Measurements from ENCODE around the gene COG5.

Gene COG5

DNA sequence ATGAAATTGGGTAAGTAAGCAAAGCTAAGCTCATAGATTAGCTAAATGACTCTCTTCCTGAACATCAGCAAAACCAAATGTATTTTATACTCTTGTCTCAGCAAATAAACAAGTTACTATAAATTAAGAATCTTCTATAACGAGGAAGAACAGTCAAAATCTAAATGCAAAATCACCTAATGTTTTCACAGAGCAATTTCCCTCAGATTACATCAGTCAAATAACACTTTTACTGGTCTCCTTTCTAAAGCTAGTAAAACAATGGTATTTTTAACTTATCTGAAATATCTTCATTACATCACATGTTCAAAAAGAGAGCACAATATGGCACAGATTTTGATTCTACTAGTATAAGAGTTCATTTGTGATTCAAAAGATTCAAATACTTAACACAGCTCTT, 110.3 kb downstream of the COG5 start:
- DNase-seq: no peak

DNA sequence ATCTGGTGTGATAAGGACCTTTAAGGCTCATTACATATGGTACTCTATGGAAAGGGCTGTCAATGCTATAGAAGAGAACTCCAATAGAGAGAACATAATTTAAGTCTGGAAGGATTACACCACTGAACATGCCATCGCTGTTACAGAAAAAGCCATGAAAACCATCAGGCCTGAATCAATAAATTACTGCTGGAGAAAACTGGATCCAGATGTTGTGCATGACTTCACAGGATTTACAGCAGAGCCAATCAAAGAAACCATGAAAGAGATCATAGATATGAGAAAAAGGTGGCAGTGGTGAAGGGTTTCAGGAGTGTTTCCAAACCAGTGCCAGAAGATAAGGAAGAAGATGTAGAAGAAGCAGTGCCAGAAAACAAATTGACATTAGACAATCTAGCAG, 112.8 kb downstream of the COG5 start:
- no peak for DNase-seq

DNA sequence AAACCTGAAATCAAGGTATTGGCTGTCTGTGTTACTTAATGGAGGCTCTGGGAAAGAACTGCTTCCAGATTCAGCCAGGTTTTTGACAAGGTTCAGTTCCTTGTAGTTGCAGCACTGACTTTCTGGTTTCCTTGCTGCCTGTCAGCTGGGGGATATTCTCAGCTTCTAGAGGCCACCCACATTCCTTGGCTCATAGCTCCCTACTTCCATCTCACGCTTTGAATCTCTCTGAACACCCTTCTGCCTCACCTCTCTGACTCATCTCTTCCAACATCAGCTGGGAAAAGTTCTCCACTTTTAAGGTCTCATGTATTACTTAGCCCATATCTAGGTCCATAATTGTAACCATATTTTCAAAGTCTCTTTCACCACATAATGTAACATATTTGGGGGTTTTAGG, 116.7 kb downstream of the COG5 start:
- DNase-seq: no peak

DNA sequence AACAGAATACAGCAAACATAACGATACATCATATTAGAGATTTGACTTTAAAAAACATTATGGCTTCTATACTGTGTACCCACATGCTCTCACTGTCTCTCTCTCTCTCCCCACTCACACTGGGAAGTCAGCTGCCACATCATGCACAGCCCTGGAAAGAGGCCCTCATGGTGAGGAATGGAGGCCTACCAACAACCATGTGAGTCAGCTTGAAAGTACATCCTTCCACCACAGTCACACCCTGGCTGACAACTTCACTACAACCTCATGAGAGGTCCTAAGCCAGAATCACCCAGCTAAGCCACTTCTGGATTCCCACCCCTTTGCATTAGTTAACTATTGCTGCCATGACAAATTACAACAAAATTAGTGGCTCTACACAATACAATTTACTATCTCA, 117.2 kb downstream of the COG5 start:
- no peak for DNase-seq

DNA sequence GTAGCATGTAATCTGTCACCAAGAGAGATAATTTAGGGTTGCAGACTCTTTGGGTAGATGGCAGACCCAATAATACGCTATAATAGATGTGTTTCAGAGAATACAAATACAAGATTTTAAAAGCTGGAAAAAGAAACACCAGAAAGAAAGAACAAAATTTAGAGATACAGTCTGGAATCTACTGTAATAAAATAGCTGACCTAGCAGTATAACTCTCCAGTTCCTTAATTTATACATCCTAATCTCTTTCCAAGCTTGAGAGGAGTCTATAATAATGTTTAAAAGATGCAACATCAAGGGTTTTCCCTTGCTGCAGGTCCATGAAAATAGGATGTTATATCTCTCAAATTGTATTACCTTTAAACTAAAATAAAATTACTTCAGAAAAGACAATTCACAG, 121.0 kb downstream of the COG5 start:
- DNase-seq: no peak

DNA sequence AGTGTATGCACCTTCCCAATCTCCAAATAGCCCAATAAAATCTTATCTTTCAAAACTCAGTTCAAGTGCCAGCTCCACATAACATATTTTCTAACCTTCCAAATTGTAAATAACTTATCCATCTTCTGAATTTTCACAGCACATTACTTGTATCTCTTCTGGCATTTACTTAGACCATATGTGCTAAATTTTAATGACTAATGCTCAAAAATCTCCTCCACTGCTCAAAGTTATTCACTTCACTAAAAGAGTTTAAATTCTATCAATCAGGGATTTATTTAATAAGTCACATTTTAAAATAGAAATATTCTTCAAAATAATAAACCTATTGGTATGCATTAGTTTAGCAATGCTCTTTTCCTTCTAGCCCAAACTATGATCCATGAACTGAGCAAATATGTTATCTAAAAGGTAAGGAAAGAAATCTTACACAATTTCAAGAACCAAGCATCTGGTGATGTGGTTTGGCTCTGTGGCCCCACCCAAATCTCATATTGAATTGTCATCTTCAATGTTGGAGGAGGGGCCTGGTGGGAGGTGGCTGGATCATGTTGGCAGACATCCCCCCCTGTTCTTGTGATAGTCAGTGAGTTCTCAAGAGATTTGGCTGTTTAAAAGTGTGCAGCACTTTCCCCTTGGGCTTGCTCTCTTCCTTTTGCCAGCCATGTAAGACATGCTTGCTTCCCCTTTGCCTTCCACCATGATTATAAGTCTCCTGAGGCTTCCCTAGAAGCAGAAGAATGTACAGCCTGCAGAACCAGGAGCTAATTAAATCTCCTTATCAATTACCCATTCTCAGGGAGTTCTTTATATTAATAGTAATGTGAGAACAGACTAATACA, 121.9 kb downstream of the COG5 start:
- no peak for DNase-seq

DNA sequence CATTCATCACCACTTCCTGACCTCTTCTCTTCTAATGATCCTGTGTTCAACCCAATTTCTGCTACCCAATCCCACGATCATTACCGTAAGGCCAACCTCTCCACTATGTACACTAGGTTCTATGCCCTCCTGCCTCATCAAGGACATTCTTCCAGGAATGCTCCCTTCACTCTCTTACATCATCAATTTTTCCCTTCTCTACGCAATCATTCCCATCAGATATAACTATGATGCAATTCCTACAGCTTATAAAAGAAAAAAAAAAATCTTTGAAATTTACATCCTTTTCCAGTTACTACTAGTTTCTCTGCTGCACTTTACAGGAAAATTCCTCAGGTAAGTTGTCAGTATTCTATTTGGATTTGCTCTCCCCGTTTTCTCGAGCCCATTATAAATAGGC, 124.7 kb downstream of the COG5 start:
- no peak for DNase-seq

DNA sequence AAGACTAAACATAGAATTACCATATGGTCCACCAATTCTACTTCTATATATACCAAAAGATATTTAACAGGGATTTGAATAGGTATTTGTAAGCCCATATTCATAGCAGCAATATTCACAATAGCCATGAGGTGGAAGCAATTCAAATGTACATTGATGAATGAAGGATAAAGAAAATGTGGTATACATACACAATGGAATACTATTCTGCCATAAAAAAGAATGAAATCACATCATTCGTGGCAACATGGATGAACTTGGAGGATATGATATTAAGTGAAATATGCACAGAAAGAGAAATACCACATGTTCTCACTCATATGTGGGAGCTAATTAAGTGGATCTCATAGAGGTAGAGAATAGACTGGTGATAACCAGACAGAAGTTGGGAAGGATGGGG, 128.0 kb downstream of the COG5 start:
- no peak for DNase-seq

DNA sequence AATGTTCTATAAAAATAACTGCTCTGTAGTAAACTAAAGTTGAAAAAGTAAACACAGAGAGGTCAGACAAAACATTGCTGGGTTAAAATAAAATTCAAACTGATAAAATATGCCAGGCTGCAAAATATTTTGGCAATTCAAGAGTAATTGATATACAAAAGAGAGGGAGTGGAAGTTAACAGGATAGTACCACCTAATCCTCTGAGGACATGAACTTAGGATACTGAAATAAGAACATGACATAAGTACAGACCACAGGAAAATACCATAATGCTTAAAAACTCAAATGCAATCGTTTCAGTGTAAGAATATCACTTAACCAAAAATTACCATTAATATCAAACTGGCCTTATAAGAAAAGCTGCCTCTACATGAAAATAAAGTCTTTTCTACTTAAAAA, 131.5 kb downstream of the COG5 start:
- no peak for DNase-seq

DNA sequence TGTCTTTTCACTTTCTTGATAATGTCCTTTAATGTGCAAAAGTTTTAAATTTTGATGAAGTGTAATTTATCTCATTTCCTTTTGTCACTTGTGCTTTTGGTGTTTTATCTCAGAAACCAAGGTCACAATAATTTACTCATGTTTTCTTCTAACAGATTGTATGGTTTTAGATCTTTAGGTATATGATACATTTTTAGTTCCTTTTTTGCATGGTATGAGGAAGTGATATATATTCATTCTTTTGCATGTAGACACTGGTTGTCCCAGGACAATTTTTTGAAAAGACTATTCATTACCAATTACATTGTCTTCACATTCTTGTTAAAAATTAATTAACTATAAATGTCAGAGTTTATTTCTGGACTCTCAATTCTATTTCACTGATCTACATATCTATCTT, 133.7 kb downstream of the COG5 start:
- no peak for DNase-seq

DNA sequence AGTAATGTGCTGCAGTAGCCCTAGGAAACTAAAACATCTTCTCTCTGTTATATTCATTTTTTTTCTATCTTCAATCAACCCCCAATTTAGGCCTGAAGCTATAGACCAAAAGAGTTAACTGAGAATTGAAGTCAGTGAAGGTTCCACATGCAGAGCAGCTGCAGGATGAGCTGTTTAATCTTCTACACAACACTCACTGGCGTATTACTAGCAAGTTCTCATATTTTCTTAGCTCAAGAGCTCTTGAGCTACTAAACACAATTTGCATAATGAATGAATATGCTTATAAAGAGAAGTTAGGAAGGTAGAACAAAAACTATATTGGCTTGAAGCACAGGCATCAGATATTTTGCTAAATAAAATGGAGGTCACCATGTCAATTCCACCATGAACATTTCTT, 135.1 kb downstream of the COG5 start:
- no peak for DNase-seq

DNA sequence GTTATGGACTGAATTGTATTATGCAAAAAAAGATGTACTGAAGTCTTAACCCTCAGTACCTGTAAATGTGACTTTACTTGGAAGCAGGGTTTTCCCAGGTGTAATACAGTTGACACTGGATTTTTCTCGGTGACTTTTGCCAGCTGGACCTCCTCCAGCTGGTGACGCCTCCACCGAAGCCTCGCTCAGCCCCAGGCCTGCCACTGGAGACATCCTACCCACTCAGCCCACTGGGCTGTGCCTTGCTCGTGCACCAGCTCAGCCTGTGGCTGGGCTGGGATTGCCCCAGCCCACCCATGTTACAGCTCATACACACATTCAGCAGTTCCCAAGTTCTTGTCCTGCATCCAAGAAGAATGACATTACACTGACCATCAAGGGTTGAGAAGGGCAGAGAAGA, 136.3 kb downstream of the COG5 start:
- DNase-seq: no peak

DNA sequence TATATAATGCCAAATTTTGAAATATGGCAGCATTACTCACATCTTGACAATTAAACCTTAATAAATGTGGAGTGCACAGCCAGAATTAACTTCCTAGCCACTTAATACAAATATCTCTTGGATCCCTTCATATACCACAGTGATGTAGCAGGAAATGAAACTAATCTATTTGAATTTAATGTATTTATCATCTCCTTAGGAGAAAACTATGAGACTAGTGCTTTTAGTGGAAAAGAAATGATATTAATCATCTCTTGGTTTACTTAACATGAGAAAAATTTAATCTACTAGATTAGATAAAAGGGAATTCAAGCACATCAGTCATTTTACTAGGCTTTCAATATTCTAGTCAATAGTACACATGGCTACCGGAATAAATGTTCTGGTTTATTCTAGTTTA, 149.5 kb downstream of the COG5 start:
- no peak for DNase-seq

DNA sequence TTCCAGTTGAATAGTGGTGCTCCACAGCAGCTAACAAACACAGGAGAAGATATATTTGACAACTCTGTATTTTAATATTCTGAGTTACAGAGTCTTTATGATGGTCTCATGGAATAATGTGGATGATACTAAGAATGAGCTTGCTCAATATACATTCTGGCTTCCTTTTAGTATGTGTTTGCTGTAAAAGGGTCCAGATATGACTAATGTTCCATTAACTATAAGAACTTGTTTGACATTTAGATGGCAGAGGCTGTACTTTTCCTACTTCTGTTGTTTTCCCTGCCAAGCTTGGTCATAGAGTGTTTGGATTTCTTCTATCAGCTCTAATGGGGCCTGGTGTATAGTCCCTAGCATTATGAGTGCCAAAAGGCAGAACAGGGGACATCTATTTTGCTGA, 155.4 kb downstream of the COG5 start:
- DNase-seq: no peak

DNA sequence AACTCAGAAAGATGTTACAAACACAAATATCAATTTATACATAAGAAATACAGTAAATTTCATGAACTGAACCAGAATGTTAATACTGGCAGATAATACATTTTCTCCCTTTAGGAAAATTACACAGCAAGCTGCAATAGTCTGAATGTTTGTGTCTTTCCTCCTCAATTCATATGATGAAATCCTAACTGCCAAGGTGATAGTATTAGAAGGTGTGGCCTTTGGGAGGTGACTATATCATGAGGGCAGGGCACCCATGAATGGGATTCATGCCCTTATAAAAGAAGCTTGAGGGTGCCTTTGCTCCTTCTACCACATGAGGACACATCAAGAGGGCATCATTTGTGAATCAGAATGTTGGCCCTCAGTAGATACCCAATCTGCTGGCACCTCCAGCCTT, 158.2 kb downstream of the COG5 start:
- DNase-seq: no peak

DNA sequence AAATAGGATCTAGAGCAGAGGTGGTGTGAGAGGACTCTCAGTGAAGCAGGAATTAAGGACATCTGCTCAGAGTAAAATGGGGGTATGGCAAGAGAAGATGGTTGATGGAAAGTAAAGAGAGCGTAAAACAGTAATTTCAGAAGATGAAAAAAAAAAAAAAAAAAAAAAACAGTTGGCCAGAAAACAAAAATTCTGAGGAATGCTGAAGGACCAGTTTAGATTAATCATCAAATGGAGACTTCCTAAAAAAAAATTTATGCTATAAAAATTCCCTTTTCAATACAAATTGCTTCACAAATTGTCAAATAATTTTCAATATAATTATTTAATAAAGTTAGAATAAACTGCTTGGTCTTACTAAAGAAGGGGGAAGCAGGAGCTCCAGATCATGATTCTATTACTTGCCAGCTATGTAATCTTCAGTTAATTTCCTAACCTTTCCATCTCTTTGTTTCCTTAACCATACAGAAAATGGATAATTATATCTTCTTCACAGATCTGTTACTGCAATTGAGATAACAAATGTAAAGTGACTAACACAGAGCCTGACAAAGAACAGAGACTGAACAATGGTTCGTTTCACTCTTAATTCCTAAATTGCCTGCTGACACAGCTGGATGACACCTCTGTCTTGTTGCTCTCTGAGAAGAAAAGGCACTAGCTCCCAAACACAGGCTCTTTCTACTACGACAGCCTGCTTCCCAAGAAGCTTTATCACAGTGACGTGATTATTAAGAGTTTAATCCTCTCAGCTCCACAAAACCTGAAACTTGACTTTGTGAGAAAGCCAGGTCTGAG, 158.8 kb downstream of the COG5 start:
- no peak for DNase-seq

DNA sequence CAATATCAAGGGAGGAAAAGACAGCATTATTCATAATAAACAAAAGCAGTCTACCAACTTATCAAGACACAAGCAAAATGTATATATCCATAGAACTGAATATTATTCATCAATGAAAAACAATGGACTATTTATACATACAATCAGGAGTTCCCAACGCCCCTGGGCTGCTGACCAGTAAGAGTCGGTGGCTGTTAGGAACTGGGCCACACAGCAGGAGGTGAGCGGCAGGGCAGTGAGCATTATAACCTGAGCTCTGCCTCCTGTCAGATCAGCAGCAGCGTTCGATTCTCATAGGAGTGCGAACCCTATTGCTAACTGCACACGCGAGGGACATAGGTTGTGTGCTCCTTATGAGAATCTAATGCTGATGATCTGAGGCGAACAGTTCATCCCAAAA, 165.6 kb downstream of the COG5 start:
- DNase-seq: no peak

DNA sequence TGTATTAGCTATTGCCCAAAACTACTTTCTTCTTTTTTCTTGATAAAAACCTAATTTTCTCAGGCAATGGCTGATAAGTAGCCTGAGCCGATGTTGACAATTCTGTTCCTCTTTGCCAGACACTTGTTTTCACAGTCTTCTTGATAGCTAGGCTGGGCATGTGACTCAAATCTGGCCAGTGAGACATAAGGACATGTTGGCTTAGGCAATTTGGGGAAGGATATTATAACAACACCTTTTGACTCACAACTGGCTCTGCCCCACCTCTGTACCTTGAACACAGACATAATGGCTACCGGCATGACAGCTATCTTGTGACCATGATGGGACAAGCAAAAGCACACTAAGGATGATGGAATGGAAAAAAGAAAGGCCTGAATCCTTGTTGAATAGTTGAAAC, 166.7 kb downstream of the COG5 start:
- DNase-seq: no peak

DNA sequence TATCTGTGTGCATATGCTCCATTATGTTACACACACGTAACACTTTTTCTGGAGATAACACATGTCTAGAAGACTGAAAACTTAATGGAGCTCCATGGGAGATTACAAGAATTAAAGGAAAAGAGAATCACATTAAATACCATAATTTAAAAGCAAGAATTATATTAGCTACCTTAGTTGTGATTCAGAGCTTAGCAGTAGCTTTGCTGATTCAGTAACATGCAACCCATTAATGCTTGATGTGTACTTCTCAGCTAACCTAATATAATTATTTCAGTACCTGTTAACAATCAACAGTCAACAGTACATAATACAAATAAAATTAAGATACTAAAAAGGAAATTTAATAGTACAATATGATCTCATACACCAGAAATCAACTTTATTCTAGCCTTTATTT, 167.6 kb downstream of the COG5 start:
- DNase-seq: no peak

DNA sequence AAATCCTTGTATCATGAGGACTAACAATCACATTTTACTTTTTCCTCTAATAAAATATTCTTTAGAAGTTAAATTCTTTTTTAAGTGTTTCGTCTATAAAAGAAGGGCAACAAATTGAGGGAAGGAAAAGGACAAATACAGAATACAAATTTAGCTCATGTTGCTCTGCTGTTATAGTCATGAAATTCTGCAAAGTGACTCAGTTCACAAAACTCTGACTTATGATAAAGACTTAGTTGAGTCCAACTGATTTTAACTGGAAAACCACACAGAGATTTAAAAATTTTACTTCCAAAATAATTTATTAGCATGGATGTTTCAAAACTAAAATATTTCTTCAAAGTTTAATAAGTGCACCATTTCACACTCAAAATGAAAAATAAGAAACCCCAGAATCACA, 168.9 kb downstream of the COG5 start:
- DNase-seq: no peak

DNA sequence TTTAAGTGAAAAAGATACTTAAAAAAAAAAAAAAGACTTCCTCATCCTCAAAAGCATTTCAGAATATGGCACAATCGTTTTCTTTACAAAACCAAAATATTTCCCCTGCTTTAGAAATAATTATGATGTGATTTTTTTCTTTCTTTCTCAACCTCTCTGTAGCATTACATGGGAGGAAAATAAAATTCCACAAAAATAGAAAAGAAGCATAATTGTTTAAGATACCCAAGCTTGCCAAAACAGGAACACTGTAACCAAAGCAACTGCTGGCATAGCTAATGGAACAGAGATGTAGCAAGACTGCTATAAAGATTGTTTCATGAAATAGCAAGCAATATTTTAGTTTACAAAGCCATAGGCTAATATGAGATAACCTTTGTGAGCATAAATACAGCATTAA, 169.4 kb downstream of the COG5 start:
- DNase-seq: no peak

DNA sequence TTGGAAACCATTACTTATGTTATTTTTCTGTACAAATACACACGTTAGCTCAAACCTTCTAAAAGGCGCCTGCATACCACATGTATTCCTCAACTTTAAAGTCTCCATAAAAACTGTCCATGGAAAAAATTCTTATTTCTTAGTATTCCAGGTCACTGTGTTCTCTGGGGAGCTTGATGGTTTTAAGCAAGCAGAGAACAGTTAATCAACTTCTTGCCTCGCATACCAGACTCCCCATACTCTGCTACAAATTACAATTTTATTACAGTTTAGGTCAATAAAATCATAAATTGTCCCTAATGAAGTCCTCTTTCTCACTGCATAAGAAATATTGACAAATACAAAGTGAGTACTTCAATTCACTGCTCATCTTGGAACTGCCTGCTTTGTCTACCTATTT, 170.9 kb downstream of the COG5 start:
- DNase-seq: no peak

DNA sequence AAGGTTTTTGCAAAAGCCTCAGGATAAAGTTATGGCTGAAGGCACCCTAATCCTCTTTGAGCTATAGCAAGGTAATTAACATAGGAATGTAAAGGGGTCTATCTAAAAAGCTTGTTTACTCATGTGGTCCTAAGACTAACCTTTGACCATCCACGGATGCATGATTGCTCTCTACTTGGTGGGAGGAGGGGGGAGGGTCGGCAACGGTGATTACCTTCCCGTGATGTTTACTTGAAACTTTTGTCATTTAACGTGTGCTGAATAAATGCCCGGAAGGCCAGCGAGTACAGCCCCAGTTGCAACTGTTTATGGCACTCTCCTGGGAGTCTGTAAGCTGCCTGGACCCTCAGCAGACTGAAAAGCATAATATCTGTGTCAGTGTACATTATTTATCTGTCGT, 172.8 kb downstream of the COG5 start:
- no peak for DNase-seq

DNA sequence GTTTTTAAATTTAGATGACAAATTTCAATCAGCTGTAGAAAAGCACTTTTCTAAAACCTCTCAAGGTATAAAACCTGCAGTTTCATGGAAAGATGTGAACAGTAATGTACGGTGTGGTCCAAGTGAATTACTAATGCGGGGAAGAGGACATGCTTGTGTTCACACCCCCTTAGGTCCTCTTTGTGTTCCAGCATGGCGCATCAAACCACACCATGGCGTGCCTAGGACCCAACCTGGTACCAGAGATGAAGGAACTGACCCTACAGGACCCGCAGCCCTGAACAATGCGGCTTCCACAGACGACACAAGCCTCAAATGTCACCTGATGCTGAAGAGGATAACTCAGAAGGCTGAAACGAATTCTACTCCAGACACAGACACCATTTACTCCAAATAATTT, 175.1 kb downstream of the COG5 start:
- no peak for DNase-seq
